Measurements from ENCODE around the gene SGO2.

GRCh38 chr2:200588076-200588678, 62.2 kb downstream of the SGO2 start:
- no peak for TF ChIP-seq POLR2AphosphoS5 (IDR thresholded peaks at IDR 0.05; ENCODE audit: low read depth, low read length)
- TF ChIP-seq JUND (CRISPR knock-in tag; IDR thresholded peaks at IDR 0.05) = no peak
- TF ChIP-seq ZNF607 (CRISPR knock-in tag; IDR thresholded peaks at IDR 0.05; ENCODE audit: borderline replicate concordance) = no peak
- no peak for TF ChIP-seq CEBPB (IDR thresholded peaks at IDR 0.05; ENCODE audit: borderline replicate concordance, low read depth, low read length)
- no peak for TF ChIP-seq ELF1 (CRISPR knock-in tag; IDR thresholded peaks at IDR 0.05)
- no peak for TF ChIP-seq CTCF (CRISPR knock-in tag; IDR thresholded peaks at IDR 0.05)

Data from HepG2 (cell line).